Measurements from ENCODE around the gene DNAJB9. TPM values are rescaled to one million over a fixed set of nuclear protein-coding genes. Genes with fewer than 3 reads are reported as not detected.

DNAJB9 gene
- total RNA-seq: 18.5 and 32.1 TPM in 2 replicates

GRCh38 chr7:108569381-108570145 lies at the start of gene DNAJB9, which contains the start of gene THAP5:
Gene DNAJB9 (plus strand): TSS chr7:108569874. CDS start chr7:108571727, 1,853 bp downstream.
Gene THAP5 (minus strand): TSS chr7:108569706. CDS start chr7:108569569, 137 bp downstream.

DNA sequence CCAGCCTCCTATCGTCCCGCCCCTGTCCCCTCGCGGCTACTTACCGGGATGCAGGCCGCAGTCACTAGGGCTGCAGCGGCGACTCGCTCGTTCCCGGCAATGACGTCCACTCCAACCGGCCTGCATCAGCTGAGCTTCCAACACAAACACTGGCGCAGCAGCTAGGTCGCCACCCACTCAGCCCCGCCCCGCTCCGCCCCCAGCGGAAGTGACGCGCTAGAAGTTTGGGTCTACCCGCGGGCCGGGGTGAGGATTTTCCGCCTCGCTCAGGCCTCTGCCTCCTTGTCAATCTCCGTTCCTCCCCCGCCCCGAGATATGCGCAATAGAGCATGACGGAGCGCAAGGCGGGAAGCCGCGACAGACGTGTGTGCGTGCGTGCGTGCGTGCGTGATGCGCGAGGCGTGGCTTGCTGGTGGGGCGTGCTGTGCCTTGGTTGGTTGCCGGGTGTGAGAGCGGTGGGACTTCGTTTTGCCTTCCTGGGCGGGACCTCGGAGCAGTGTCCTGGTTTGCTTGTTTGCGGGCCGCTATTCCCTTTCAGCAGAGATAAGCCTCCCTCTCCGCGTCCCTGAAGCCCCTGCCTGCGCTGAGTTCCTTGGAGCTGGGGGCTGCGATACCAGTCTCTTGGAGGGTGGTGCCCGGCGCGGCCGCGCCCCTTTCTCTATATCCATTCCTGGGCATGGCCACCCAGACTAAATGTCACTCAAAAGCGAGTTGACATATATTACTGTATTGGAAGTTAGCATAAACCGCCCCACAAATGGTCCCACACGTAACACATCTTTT lies 43.5 kb upstream of the DNAJB9 start, which contains the start of gene PNPLA8:
Gene PNPLA8, minus strand, starts transcription at position 151 of the 783 bp plus-strand sequence. CDS start 10,644 bp downstream, outside the sequence.

Other genes with a start within 250 kb of the DNAJB9 start
- 25.6 and 26.8 TPM in 2 replicates for gene NRCAM, start 113.4 kb upstream of the DNAJB9 start, total RNA-seq
- 24.4 and 25.5 TPM in 2 replicates for gene PNPLA8, start 43.7 kb upstream of the DNAJB9 start, total RNA-seq
- 11.0 and 16.7 TPM in 2 replicates for gene THAP5, start 168 bp upstream of the DNAJB9 start, total RNA-seq